HCT116 (cell line): ENCODE measurements around the gene SPEF2. TPM values are rescaled to one million over a fixed set of nuclear protein-coding genes. Genes with fewer than 3 reads are reported as not detected.

Experiments
- CEBPB ChIP-seq: IDR thresholded peaks from 2 replicates; pipeline ENCODE4 v1.6.1; 2012; ENCODE audit warnings: low read depth
- EGR1 ChIP-seq: IDR thresholded peaks from 2 replicates; pipeline ENCODE4 v1.6.1; 2012; ENCODE audit warnings: low read depth
- POLR2AphosphoS5 ChIP-seq: IDR thresholded peaks from 2 replicates; pipeline ENCODE4 v1.6.1; 2011; ENCODE audit warnings: mild to moderate bottlenecking, low read depth, low read length, moderate library complexity
- ZNF274 ChIP-seq: fragments of 200-500 bp; sonication (Bioruptor generic); IDR thresholded peaks from 2 replicates; pipeline ENCODE4 v1.6.1; 2014; ENCODE audit warnings: mild to moderate bottlenecking, low read depth, low read length, inconsistent platforms
- total RNA-seq: library from RNA; stranded (reverse); gene quantifications from one replicate; pipeline ENCODE4 v1.2.1, GENCODE V29; 2021; ENCODE audit not compliant: unreplicated experiment
- TF ChIP-seq, protein P1 (sequence below): IDR thresholded peaks from 2 replicates; pipeline ENCODE4 v1.6.1; 2012; ENCODE audit warnings: low read depth
- TF ChIP-seq, protein P2 (sequence below): IDR thresholded peaks from 2 replicates; pipeline ENCODE4 v1.6.1; 2012
- TF ChIP-seq, protein P3 (sequence below): IDR thresholded peaks from 2 replicates; pipeline ENCODE4 v1.6.1; 2012
- TF ChIP-seq, protein P4 (sequence below), 3 experiments: fragments of 200-600 bp in 1 of 3; sonication (generic) in 1 of 3; IDR thresholded peaks in 2 of 3; conservative IDR thresholded peaks in 1 of 3; 2 replicates each; pipeline ENCODE4 v1.5.1; 2012 to 2017; ENCODE audit warnings: low read depth in 2 of 3, low read length in 2 of 3, antibody characterized with exemption in 1 of 3, borderline replicate concordance in 1 of 3, control low read depth in 1 of 3, mild to moderate bottlenecking in 1 of 3, mixed read lengths in 1 of 3, mixed run types in 1 of 3, moderate library complexity in 1 of 3; ENCODE audit not compliant: insufficient read depth in 1 of 3

The SPEF2 gene
- total RNA-seq, 1 experiment from 2014 or later: 4.6 TPM

DNA sequence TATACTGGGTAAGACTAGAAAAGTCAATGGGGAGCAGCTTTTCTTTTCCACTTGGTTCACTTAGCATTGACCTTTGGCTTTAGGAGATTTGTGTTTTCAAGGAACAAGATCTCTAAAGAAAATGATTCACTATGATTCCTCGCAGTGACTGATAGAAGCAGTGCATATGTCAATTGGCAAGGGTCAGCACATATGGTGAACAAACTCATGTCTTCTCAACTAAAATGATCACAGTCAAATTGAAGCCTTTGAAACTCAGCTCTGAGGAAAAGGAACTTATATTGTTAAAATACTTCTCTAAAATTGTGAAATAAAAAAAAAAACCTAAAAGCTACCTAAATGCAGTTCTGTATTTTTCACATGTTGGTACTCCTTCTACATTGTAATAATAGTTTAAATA is 195.9 kb downstream of the SPEF2 start (continued):
- TF ChIP-seq, protein P1, sequence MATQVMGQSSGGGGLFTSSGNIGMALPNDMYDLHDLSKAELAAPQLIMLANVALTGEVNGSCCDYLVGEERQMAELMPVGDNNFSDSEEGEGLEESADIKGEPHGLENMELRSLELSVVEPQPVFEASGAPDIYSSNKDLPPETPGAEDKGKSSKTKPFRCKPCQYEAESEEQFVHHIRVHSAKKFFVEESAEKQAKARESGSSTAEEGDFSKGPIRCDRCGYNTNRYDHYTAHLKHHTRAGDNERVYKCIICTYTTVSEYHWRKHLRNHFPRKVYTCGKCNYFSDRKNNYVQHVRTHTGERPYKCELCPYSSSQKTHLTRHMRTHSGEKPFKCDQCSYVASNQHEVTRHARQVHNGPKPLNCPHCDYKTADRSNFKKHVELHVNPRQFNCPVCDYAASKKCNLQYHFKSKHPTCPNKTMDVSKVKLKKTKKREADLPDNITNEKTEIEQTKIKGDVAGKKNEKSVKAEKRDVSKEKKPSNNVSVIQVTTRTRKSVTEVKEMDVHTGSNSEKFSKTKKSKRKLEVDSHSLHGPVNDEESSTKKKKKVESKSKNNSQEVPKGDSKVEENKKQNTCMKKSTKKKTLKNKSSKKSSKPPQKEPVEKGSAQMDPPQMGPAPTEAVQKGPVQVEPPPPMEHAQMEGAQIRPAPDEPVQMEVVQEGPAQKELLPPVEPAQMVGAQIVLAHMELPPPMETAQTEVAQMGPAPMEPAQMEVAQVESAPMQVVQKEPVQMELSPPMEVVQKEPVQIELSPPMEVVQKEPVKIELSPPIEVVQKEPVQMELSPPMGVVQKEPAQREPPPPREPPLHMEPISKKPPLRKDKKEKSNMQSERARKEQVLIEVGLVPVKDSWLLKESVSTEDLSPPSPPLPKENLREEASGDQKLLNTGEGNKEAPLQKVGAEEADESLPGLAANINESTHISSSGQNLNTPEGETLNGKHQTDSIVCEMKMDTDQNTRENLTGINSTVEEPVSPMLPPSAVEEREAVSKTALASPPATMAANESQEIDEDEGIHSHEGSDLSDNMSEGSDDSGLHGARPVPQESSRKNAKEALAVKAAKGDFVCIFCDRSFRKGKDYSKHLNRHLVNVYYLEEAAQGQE: no peak
- TF ChIP-seq, protein P2, sequence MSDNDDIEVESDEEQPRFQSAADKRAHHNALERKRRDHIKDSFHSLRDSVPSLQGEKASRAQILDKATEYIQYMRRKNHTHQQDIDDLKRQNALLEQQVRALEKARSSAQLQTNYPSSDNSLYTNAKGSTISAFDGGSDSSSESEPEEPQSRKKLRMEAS: no peak
- TF ChIP-seq, protein P3, sequence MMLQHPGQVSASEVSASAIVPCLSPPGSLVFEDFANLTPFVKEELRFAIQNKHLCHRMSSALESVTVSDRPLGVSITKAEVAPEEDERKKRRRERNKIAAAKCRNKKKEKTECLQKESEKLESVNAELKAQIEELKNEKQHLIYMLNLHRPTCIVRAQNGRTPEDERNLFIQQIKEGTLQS: no peak
- TF ChIP-seq EGR1 (no peak), CEBPB (no peak), ZNF274 (no peak), POLR2AphosphoS5 (no peak)
- TF ChIP-seq, protein P4, sequence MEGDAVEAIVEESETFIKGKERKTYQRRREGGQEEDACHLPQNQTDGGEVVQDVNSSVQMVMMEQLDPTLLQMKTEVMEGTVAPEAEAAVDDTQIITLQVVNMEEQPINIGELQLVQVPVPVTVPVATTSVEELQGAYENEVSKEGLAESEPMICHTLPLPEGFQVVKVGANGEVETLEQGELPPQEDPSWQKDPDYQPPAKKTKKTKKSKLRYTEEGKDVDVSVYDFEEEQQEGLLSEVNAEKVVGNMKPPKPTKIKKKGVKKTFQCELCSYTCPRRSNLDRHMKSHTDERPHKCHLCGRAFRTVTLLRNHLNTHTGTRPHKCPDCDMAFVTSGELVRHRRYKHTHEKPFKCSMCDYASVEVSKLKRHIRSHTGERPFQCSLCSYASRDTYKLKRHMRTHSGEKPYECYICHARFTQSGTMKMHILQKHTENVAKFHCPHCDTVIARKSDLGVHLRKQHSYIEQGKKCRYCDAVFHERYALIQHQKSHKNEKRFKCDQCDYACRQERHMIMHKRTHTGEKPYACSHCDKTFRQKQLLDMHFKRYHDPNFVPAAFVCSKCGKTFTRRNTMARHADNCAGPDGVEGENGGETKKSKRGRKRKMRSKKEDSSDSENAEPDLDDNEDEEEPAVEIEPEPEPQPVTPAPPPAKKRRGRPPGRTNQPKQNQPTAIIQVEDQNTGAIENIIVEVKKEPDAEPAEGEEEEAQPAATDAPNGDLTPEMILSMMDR (IDR thresholded peaks at IDR 0.05 in 2 of 3, conservative IDR thresholded peaks at IDR 0.05 in 1 of 3; ENCODE audit: borderline replicate concordance in 1 of 3, insufficient read depth in 1 of 3, low read depth in 2 of 3, low read length in 2 of 3): no peak
